T-cell (primary cell): Measurements from ENCODE around the gene CCDC120. TPM values are rescaled to one million over a fixed set of nuclear protein-coding genes. Genes with fewer than 3 reads are reported as not detected.

Experiments
- ATAC-seq, 4 experiments: fragments of 200-7000 bp in 3 of 4; fragments of 150-1000 bp in 1 of 4; cut with Tn5 transposase; replicated peaks in 1 of 4; 1 replicate in 3 of 4; 2 replicates in 1 of 4; pipeline ENCODE4 v1.10.0; 2021; ENCODE audit warnings: moderate library complexity in 3 of 4, mild to moderate bottlenecking in 2 of 4, moderate number of reproducible peaks in 1 of 4
- CTCF ChIA-PET, 2 donors: fragments of 300-600 bp; sonication (Branson Sonifier 250); formaldehyde crosslinking; loops; one replicate each; lab custom pipeline; 2022; ENCODE audit warnings: antibody characterized with exemption in 2 of 2; lab: Charles Lee
- POLR2A ChIA-PET, 2 donors: fragments of 300-600 bp; sonication (Branson Sonifier 250); formaldehyde crosslinking; loops; one replicate each; lab custom pipeline; 2022; ENCODE audit warnings: antibody characterized with exemption in 2 of 2; lab: Charles Lee
- DNase-seq, 35 experiments: peaks; one replicate each; pipeline versions ENCODE4 v3.0.0 to v3.0.0-alpha.2; 2013 to 2023
- H3K27ac ChIP-seq: one replicate; pipeline ENCODE4 v1.5.1; 2013; ENCODE audit warnings: low read length
- H3K27me3 ChIP-seq, 2 experiments: replicated peaks in 1 of 2; 1 replicate in 1 of 2; 2 replicates in 1 of 2; pipeline versions ENCODE4 v1.6.1 to v1.7.0; 2013; ENCODE audit warnings: low read length in 1 of 2, mixed read lengths in 1 of 2; ENCODE audit not compliant: control insufficient read depth in 2 of 2, insufficient read depth in 2 of 2; ENCODE audit errors: extremely low read depth in 1 of 2
- H3K36me3 ChIP-seq, 2 donors: 1 replicate in 1 of 2; 2 replicates in 1 of 2; pipeline versions ENCODE4 v1.6.1 to v1.7.0; 2013; ENCODE audit warnings: low read length in 1 of 2; ENCODE audit not compliant: control insufficient read depth in 2 of 2, insufficient read depth in 1 of 2; ENCODE audit errors: extremely low read depth in 1 of 2
- H3K4me1 ChIP-seq, 2 experiments: 1 replicate in 1 of 2; 2 replicates in 1 of 2; pipeline versions ENCODE4 v1.6.1 to v1.7.0; 2013; ENCODE audit warnings: low read length in 2 of 2, mixed read lengths in 1 of 2; ENCODE audit not compliant: insufficient read depth in 2 of 2, control insufficient read depth in 1 of 2; ENCODE audit errors: extremely low read depth in 1 of 2
- H3K4me3 ChIP-seq, 2 donors: 1 replicate in 1 of 2; 2 replicates in 1 of 2; pipeline versions ENCODE4 v1.5.1 to v1.7.0; 2013; ENCODE audit warnings: mild to moderate bottlenecking in 2 of 2, low read length in 1 of 2, moderate library complexity in 1 of 2; ENCODE audit not compliant: control insufficient read depth in 1 of 2; ENCODE audit errors: extremely low read depth in 1 of 2
- H3K9me3 ChIP-seq: 2 replicates; pipeline ENCODE4 v1.7.0; 2013
- H3K27ac Mint-ChIP-seq, 2 donors: one replicate each; pipeline ENCODE4 v1.8.0; 2020 to 2021; ENCODE audit warnings: mild to moderate bottlenecking in 2 of 2, mixed read lengths in 2 of 2
- H3K27me3 Mint-ChIP-seq, 2 donors: one replicate each; pipeline ENCODE4 v1.8.0; 2021 to 2022; ENCODE audit warnings: mixed read lengths in 2 of 2
- H3K36me3 Mint-ChIP-seq: one replicate; pipeline ENCODE4 v1.8.0; 2021; ENCODE audit warnings: mixed read lengths
- H3K4me1 Mint-ChIP-seq, 3 donors: one replicate each; pipeline ENCODE4 v1.8.0; 2020 to 2022; ENCODE audit warnings: mixed read lengths in 3 of 3, mild to moderate bottlenecking in 1 of 3
- H3K4me3 Mint-ChIP-seq, 3 donors: one replicate each; pipeline ENCODE4 v1.8.0; 2020 to 2022; ENCODE audit warnings: mild to moderate bottlenecking in 3 of 3, mixed read lengths in 3 of 3, moderate library complexity in 3 of 3
- H3K9me3 Mint-ChIP-seq, 3 donors: one replicate each; pipeline ENCODE4 v1.8.0; 2020 to 2022; ENCODE audit warnings: mixed read lengths in 3 of 3
- WGBS: methylation state at CpG from one replicate; pipeline ENCODE4 v1.1.5; 2013; ENCODE audit warnings: missing lambda C conversion rate; ENCODE audit not compliant: insufficient coverage; 5-methylcytosine and 5-hydroxymethylcytosine counted together
- total RNA-seq, 35 experiments: library from RNA in 6 of 35; stranded (reverse) in 6 of 35; fragments of 120-200 nt in 1 of 35; gene quantifications; one replicate each; pipeline versions ENCODE4 v1.2.1 to v1.2.4 and lab custom pipeline; 2013 to 2026

The CCDC120 gene, protein sequence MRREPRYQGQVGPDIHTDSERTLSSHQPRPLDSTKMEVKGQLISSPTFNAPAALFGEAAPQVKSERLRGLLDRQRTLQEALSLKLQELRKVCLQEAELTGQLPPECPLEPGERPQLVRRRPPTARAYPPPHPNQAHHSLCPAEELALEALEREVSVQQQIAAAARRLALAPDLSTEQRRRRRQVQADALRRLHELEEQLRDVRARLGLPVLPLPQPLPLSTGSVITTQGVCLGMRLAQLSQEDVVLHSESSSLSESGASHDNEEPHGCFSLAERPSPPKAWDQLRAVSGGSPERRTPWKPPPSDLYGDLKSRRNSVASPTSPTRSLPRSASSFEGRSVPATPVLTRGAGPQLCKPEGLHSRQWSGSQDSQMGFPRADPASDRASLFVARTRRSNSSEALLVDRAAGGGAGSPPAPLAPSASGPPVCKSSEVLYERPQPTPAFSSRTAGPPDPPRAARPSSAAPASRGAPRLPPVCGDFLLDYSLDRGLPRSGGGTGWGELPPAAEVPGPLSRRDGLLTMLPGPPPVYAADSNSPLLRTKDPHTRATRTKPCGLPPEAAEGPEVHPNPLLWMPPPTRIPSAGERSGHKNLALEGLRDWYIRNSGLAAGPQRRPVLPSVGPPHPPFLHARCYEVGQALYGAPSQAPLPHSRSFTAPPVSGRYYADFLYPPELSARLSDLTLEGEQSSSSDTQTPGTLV
- 10 to 100 TPM in 2 of 5 donors, 1 to 10 TPM in 3; 8.5 to 14.9 (median 9.1) TPM for total RNA-seq
- total RNA-seq (2013), result 3.0 TPM
- total RNA-seq (lab: John Stamatoyannopoulos, UW), result 2.4 to 10.5 (median 6.6) reads per million in 29 experiments

DNA sequence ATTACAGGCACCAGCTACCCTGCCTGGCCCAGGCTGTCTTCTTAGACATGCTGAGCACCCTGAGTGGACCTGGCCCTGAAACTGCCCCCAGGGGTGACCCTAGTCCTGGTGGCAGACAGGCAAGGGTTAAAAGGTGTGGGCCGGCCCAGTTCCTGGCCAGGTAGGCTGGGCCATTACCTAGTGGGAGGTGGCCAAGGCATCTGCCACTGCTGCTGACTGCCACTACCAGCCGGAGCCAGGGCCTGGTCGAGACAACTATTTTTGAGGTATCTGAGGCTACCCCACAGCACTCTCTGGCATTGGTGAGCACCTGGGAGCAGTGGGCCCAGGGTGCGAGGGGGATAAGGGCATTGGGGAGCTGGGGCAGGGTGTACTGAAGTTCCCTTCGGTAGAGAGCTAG is at the start of gene CCDC120:
CCDC120 (plus strand) TSS at position 206 of the 400 bp plus-strand sequence. CDS start 3,043 bp downstream, outside the sequence.
- no peaks in the 10 kb centered on the region for H3K9me3 Mint-ChIP-seq
- H3K36me3 ChIP-seq, result peaks cover 0 to 2% of the 10 kb centered on the region in 2 donors
- peak within 1 kb of the TSS in 1 of 2 donors; percentile 39 for H3K27ac Mint-ChIP-seq
- no peak for DNase-seq
- no peaks in the 10 kb centered on the region for H3K27me3 ChIP-seq
- no peak within 1 kb of the TSS for H3K4me3 Mint-ChIP-seq
- H3K4me3 ChIP-seq, result no peak within 1 kb of the TSS
- ChIA-PET CTCF (interaction anchor here in 1 of 2 donors (0.6 kb wide), 1 partner anchor 1035 kb away, joined by 3 read pairs; no protein-coding TSS in a partner anchor), POLR2A (interaction anchor here in 1 of 2 donors (0.6 kb wide), 1 partner anchor 43 kb away, joined by 7 read pairs; no protein-coding TSS in a partner anchor)
- H3K9me3 ChIP-seq, result no peaks in the 10 kb centered on the region
- no peaks in the 10 kb centered on the region for H3K36me3 Mint-ChIP-seq
- H3K4me1 Mint-ChIP-seq, result peaks cover 17 to 21% (median 17%) of the 10 kb centered on the region in 3 donors
- 100% methylated on average over 2 of the region's 5 CpGs for WGBS
- H3K4me1 ChIP-seq, result peaks cover 0 to 12% of the 10 kb centered on the region in 2 experiments
- ATAC-seq, result no peak
- H3K27ac ChIP-seq, result no peak within 1 kb of the TSS
- peaks cover 0 to 3% of the 10 kb centered on the region in 2 donors for H3K27me3 Mint-ChIP-seq

DNA sequence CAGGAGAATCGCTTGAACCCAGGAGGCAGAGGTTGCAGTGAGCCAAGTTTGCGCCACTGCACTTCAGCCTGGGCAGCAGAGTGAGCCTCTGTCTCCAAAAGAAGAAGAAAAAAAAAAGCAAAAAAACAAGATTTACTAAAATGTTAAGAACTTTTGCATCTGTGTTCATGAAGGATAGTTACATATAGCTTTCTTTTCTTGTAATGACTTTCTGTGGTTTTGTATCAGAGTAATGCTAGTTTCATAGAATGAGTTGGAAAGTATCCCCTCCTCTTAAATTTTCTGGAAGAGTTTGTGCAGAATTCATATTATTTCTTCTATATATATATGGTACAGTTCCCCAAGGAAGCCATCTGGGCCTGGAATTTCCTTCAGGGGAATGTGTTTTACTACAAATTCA is 39.7 kb upstream of the CCDC120 start:
- Histone ChIP-seq H3K4me1 (no peaks in the 10 kb centered on the region), H3K27me3 (no peaks in the 10 kb centered on the region), H3K27ac (no peak overlapping the region), H3K36me3 (no peaks in the 10 kb centered on the region), H3K9me3 (no peaks in the 10 kb centered on the region), H3K4me3 (no peak overlapping the region)
- ATAC-seq (no peak), DNase-seq (no peak)
- no CpG with 5 or more reads among the region's 2 CpGs for WGBS
- H3K9me3 Mint-ChIP-seq, result no peaks in the 10 kb centered on the region
- H3K4me3 Mint-ChIP-seq, result no peak overlapping the region
- no peak overlapping the region for H3K27ac Mint-ChIP-seq
- no peaks in the 10 kb centered on the region for H3K27me3 Mint-ChIP-seq
- H3K4me1 Mint-ChIP-seq, result no peaks in the 10 kb centered on the region
- POLR2A ChIA-PET, result interaction anchor here in 1 of 2 donors (0.6 kb wide), 1 partner anchor 91 kb away, joined by 3 read pairs; no protein-coding TSS in a partner anchor
- CTCF ChIA-PET, result no interaction called here
- H3K36me3 Mint-ChIP-seq, result no peaks in the 10 kb centered on the region

DNA sequence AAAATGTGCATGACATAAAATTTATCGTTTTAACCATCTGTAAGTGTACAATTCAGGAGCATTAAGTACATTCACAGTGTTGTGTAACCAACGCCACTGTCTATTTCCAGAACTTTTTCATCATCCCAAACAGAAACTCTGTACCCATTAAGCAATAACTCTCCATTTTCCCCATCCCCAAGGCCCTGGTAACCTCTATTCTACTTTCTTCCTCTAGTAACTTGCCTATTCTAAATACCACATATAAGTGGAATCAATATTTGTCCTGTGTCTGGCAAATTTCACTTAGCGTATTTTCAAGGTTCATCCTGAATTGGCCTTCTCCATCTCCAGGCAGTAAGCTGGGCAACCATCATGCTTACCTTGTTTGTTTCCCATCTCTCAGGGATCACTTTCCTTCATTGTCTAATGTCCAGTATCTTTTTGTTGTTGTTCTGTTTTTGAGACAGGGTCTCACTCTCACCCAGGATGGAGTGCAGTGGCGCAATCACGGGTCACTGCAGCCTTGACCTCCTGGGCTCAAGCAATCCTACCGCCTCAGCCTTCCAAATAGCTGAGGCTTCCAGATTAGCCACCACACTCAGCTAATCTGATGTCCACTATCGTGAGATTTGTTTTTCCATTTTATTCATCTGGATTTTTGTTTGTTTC is 39.1 kb upstream of the CCDC120 start:
- Mint-ChIP-seq H3K27me3 (no peaks in the 10 kb centered on the region), H3K4me1 (no peaks in the 10 kb centered on the region), H3K36me3 (no peaks in the 10 kb centered on the region), H3K9me3 (no peaks in the 10 kb centered on the region), H3K4me3 (no peak overlapping the region), H3K27ac (no peak overlapping the region)
- Histone ChIP-seq H3K4me3 (no peak overlapping the region), H3K36me3 (no peaks in the 10 kb centered on the region), H3K27ac (no peak overlapping the region), H3K4me1 (no peaks in the 10 kb centered on the region), H3K27me3 (no peaks in the 10 kb centered on the region), H3K9me3 (no peaks in the 10 kb centered on the region)
- ATAC-seq (no peak), DNase-seq (no peak)
- no CpG with 5 or more reads among the region's 7 CpGs for WGBS
- ChIA-PET POLR2A (interaction anchor here in 1 of 2 donors (0.6 kb wide), 1 partner anchor 91 kb away, joined by 3 read pairs; no protein-coding TSS in a partner anchor), CTCF (no interaction called here)

DNA sequence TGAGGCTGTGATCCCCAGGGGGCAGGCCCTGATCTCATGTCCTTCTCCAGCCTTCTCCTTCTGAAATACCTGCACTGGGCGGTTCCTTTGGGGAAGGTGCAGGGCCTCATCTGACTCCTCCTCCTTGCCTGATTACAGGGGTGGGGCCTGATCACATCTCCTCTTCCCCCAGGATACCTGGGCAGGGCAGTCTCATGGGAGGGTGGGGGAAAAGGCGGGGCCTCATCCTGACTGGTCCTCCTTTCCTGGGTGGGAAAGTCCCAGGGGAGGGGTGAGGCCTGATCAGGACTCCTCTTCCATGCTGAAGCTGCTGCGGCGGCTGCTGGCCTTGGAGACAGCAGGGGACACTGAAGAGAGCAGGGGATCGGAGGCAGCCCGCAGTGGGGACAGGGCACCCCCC is 28.9 kb upstream of the CCDC120 start:
- no CpG with 5 or more reads among the region's 6 CpGs for WGBS
- Histone ChIP-seq H3K27ac (no peak overlapping the region), H3K27me3 (no peaks in the 10 kb centered on the region), H3K9me3 (no peaks in the 10 kb centered on the region), H3K36me3 (peaks cover 0 to 24% of the 10 kb centered on the region in 2 donors), H3K4me1 (no peaks in the 10 kb centered on the region), H3K4me3 (no peak overlapping the region)
- ChIA-PET POLR2A (no interaction called here), CTCF (no interaction called here)
- no peak overlapping the region for H3K27ac Mint-ChIP-seq
- no peaks in the 10 kb centered on the region for H3K4me1 Mint-ChIP-seq
- peaks cover 0 to 4% of the 10 kb centered on the region in 2 donors for H3K27me3 Mint-ChIP-seq
- ATAC-seq (no peak), DNase-seq (no peak)
- no peaks in the 10 kb centered on the region for H3K9me3 Mint-ChIP-seq
- peaks cover 17% of the 10 kb centered on the region for H3K36me3 Mint-ChIP-seq
- no peak overlapping the region for H3K4me3 Mint-ChIP-seq

DNA sequence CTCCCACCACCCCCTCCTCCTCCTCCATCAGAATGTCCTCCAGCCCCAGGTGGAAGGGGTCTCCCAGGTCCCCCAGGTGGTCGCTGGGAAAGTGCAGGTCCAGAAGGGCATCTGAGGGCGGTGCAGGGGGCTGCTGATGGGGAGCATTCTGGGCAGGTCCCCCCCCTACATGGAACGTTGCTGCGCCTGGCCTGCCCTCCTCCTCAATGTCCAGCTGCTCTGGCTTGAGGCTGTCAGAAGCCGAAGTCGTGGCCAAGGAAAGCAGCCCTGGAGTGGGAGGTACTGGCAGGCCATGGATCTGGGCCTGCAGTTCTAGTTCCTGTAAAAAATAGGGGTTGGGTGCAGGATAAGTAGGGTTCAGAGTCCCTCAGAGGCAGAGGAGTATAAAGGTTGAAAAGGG is 28.5 kb upstream of the CCDC120 start:
- WGBS, result no CpG with 5 or more reads among the region's 6 CpGs

More for the DNA sequence above, 28.5 kb upstream of the CCDC120 start:
- no peak for DNase-seq
- ChIA-PET POLR2A (no interaction called here), CTCF (interaction anchor here in 1 of 2 donors (0.6 kb wide), 1 partner anchor 53 kb away, joined by 3 read pairs; no protein-coding TSS in a partner anchor)
- H3K27me3 Mint-ChIP-seq, result peaks cover 0 to 4% of the 10 kb centered on the region in 2 donors
- H3K4me1 Mint-ChIP-seq, result no peaks in the 10 kb centered on the region
- H3K27ac Mint-ChIP-seq, result no peak overlapping the region
- H3K4me1 ChIP-seq, result no peaks in the 10 kb centered on the region
- no peaks in the 10 kb centered on the region for H3K9me3 ChIP-seq
- H3K27me3 ChIP-seq, result no peaks in the 10 kb centered on the region
- peaks cover 17% of the 10 kb centered on the region for H3K36me3 Mint-ChIP-seq
- H3K36me3 ChIP-seq, result peaks cover 0 to 24% of the 10 kb centered on the region in 2 donors
- no peak for ATAC-seq
- no peak overlapping the region for H3K4me3 Mint-ChIP-seq
- H3K9me3 Mint-ChIP-seq, result no peaks in the 10 kb centered on the region
- no peak overlapping the region for H3K27ac ChIP-seq
- H3K4me3 ChIP-seq, result no peak overlapping the region
